K562 (cell line): ENCODE data around the gene CMTM8. TPM values are rescaled to one million over a fixed set of nuclear protein-coding genes. Genes with fewer than 3 reads are reported as not detected.

Experiments
- ATAC-seq: fragments of 200-7000 bp; cut with Tn5 transposase; 3 replicates; pipeline ENCODE4 v1.9.1; 2020; ENCODE audit warnings: moderate library complexity
- BruUV-seq: library from RNA; stranded (reverse); fragments of 400-500 nt; replicated peaks from 2 replicates; lab custom pipeline; 2021; lab: Mats Ljungman, UMichigan
- CTCF ChIA-PET: fragments of 300-600 bp; formaldehyde crosslinking; extraction: SDS; loops from one replicate; lab custom pipeline; 2021; ENCODE audit warnings: low intra/inter-chr PET ratio; lab: Yijun Ruan, JAX
- POLR2A ChIA-PET: fragments of 300-600, 350-650 bp; sonication (Branson Sonifier 250); formaldehyde crosslinking; extraction: SDS; loops from one replicate; lab custom pipeline; 2021; ENCODE audit warnings: antibody characterized with exemption, inconsistent platforms; lab: Yijun Ruan, JAX
- DNase-seq, 4 experiments: peaks; one replicate each; pipeline versions ENCODE4 v3.0.0 to v3.0.0-alpha.2; 2011 to 2018; ENCODE audit warnings: low spot score in 3 of 4, mixed read lengths in 3 of 4; ENCODE audit errors: extremely low read depth in 1 of 4
- FAIRE-seq: peaks from 2 replicates; lab custom pipeline; 2011; peaks lifted over from hg19 to GRCh38; lab: Jason Lieb, UNC
- H2AFZ ChIP-seq: 2 replicates; pipeline ENCODE4 v1.6.0; 2011; ENCODE audit warnings: low read depth, low read length, control low read depth, inconsistent platforms
- H3K27ac ChIP-seq: fragments of 200-600 bp; 3 replicates; pipeline ENCODE4 v1.8.0; 2011; ENCODE audit warnings: low read depth, mild to moderate bottlenecking, control low read depth, inconsistent platforms, low read length, moderate library complexity, mixed read lengths; ENCODE audit errors: extremely low read depth
- H3K27me3 ChIP-seq, 2 experiments: fragments of 300-600 bp in 1 of 2; 2 replicates in 1 of 2; 3 replicates in 1 of 2; pipeline versions ENCODE4 v1.6.0 to v1.8.0; 2011; ENCODE audit warnings: inconsistent platforms in 2 of 2, low read length in 2 of 2, mild to moderate bottlenecking in 1 of 2, mixed read lengths in 1 of 2, moderate library complexity in 1 of 2; ENCODE audit not compliant: control insufficient read depth in 2 of 2, insufficient read depth in 2 of 2
- H3K36me3 ChIP-seq: fragments of 300-600 bp; 3 replicates; pipeline ENCODE4 v1.8.0; 2011; ENCODE audit warnings: mild to moderate bottlenecking, low read length, inconsistent platforms; ENCODE audit not compliant: control insufficient read depth, insufficient read depth
- H3K4me1 ChIP-seq, 2 experiments: fragments of 200-600 bp in 1 of 2; replicated peaks in 1 of 2; 2 replicates in 1 of 2; 3 replicates in 1 of 2; pipeline versions ENCODE4 v1.5.1 to v1.8.0; 2011; ENCODE audit warnings: inconsistent platforms in 2 of 2, low read length in 2 of 2, mild to moderate bottlenecking in 1 of 2, mixed read lengths in 1 of 2, moderate library complexity in 1 of 2; ENCODE audit not compliant: control insufficient read depth in 2 of 2, insufficient read depth in 2 of 2
- H3K4me2 ChIP-seq: 2 replicates; pipeline ENCODE4 v1.6.1; 2011; ENCODE audit warnings: low read length, control low read depth, inconsistent platforms, mixed read lengths; ENCODE audit not compliant: insufficient read depth
- H3K4me3 ChIP-seq: fragments of 200-600 bp; sonication (generic), shearing (Covaris generic); 2 replicates; pipeline ENCODE4 v1.5.1; 2016; ENCODE audit warnings: control low read depth, inconsistent platforms
- H3K79me2 ChIP-seq: fragments of 200-600 bp; 3 replicates; pipeline ENCODE4 v1.8.0; 2011; ENCODE audit warnings: low read length, inconsistent platforms; ENCODE audit not compliant: control insufficient read depth, insufficient read depth
- H3K9ac ChIP-seq, 2 experiments: 2 replicates each; pipeline versions ENCODE4 v1.6.0 to v1.6.1; 2011; ENCODE audit warnings: low read depth in 2 of 2, low read length in 2 of 2, control low read depth in 1 of 2, inconsistent platforms in 1 of 2, mild to moderate bottlenecking in 1 of 2, mixed read lengths in 1 of 2; ENCODE audit not compliant: insufficient read depth in 1 of 2
- H3K9me1 ChIP-seq: one replicate; pipeline ENCODE4 v1.6.0; 2011; ENCODE audit warnings: inconsistent platforms, mild to moderate bottlenecking, low read length, moderate library complexity; ENCODE audit not compliant: control insufficient read depth, insufficient read depth
- H3K9me3 ChIP-seq: replicated peaks from 2 replicates; pipeline ENCODE4 v1.5.1; 2011; ENCODE audit warnings: low read depth, low read length, inconsistent platforms; ENCODE audit not compliant: control insufficient read depth, insufficient read depth
- H4K20me1 ChIP-seq: replicated peaks from 2 replicates; pipeline ENCODE4 v1.6.1; 2011; ENCODE audit warnings: low read length, inconsistent platforms, mixed read lengths; ENCODE audit not compliant: control insufficient read depth, insufficient read depth
- CREB3L1 ChIP-seq: fragments of 450-650 bp; IDR thresholded peaks from 2 replicates; pipeline ENCODE4 v1.6.1; 2014; ENCODE audit warnings: low read depth, mild to moderate bottlenecking, moderate library complexity, borderline replicate concordance
- GABPB1 ChIP-seq: sonication (generic); formaldehyde crosslinking; IDR thresholded peaks from 2 replicates; pipeline ENCODE4 v1.8.0; 2022; ENCODE audit warnings: mild to moderate bottlenecking, missing genetic modification reagents
- GTF2B ChIP-seq: IDR thresholded peaks from 2 replicates; pipeline ENCODE4 v1.6.1; 2011; ENCODE audit not compliant: insufficient read length; ENCODE audit errors: extremely low read depth
- MECOM ChIP-seq: fragments of 250-450 bp; sonication (Bioruptor Pico); IDR thresholded peaks from 2 replicates; pipeline ENCODE4 v1.8.0; 2022; ENCODE audit warnings: inconsistent platforms
- POLR3A ChIP-seq: IDR thresholded peaks from 2 replicates; pipeline ENCODE4 v1.6.1; 2011; ENCODE audit warnings: borderline replicate concordance, mild to moderate bottlenecking, moderate library complexity; ENCODE audit not compliant: insufficient read length, insufficient read depth; ENCODE audit errors: extremely low read depth
- RAD51 ChIP-seq: fragments of 450-650 bp; IDR thresholded peaks from 2 replicates; pipeline ENCODE4 v1.7.1; 2016; ENCODE audit warnings: low read depth, mild to moderate bottlenecking, borderline replicate concordance
- RFX5 ChIP-seq: IDR thresholded peaks from 2 replicates; pipeline ENCODE4 v1.6.1; 2011; ENCODE audit warnings: low read depth, mild to moderate bottlenecking, improper control_type of control experiment, low read length
- THRB ChIP-seq: fragments of 450-650 bp; formaldehyde crosslinking; conservative IDR thresholded peaks from 2 replicates; pipeline ENCODE4 v1.4.0; 2022; ENCODE audit warnings: mild to moderate bottlenecking, missing genetic modification characterization
- ZNF143 ChIP-seq: sonication (generic); formaldehyde crosslinking; IDR thresholded peaks from 2 replicates; pipeline ENCODE4 v1.9.0; 2022; ENCODE audit warnings: mild to moderate bottlenecking, missing genetic modification reagents
- ZSCAN32 ChIP-seq: fragments of 450-650 bp; formaldehyde crosslinking; IDR thresholded peaks from 2 replicates; pipeline ENCODE4 v1.4.0; 2020; ENCODE audit warnings: mild to moderate bottlenecking, moderate library complexity
- WGBS: fragments of 100-300 bp; shearing (Covaris generic); methylation state at CpG from one replicate; pipeline ENCODE4 v1.1.6; 2016; ENCODE audit warnings: low coverage, mixed read lengths; ENCODE audit not compliant: insufficient coverage; ENCODE audit errors: missing lambda C conversion rate; 5-methylcytosine and 5-hydroxymethylcytosine counted together
- in situ Hi-C: fragments of 300-500 bp; cut with MboI; formaldehyde crosslinking; loops from 4 replicates; pipeline ENCODE4 v1.15.0; 2018; ENCODE audit warnings: inconsistent platforms, mixed read lengths
- intact Hi-C: fragments of 100-400 bp; cut with micrococcal nuclease; formaldehyde crosslinking; loops from 2 replicates; pipeline ENCODE4 v1.14.2; 2022
- polyA plus RNA-seq, 8 experiments: library from polyadenylated mRNA; depleted of rRNA in 4 of 8; stranded (reverse) in 5 of 8; unstranded in 3 of 8; fragments of >200 nt; fragmentation: Nextera tagmentation in 2 of 8; fragmentation: Illumina TruSeq in 1 of 8; extraction: Ambion mirVana in 2 of 8; extraction: Trizol in 1 of 8; gene quantifications; 2 replicates each; pipeline versions ENCODE4 v1.2.1 to v1.2.3, GENCODE V29; 2011 to 2014; ENCODE audit warnings: inconsistent platforms in 1 of 8, missing spikeins in 1 of 8
- total RNA-seq, 7 experiments: library from RNA; depleted of rRNA in 6 of 7; stranded (reverse); fragments of >200 nt in 6 of 7; fragmentation: Illumina TruSeq in 2 of 7; extraction: Trizol in 2 of 7; gene quantifications; 2 replicates each; pipeline versions ENCODE4 v1.2.1 to v1.2.3, GENCODE V29; 2011 to 2021; ENCODE audit warnings: low replicate concordance in 1 of 7

Gene CMTM8
- total and polyA plus RNA-seq, 9 of the 15 experiments (the other 6 are each of a cell fraction or from before 2014, with no cell fraction given): not detected

- Histone ChIP-seq H3K4me3 (no peak overlapping the region; the same call in 1 of the 2 replicates), H3K36me3 (no peaks in the 10 kb centered on the region), H3K4me1 (peaks cover 0 to 12% of the 10 kb centered on the region in 2 experiments; a peak in 2 of 5 replicates), H2AFZ (0 out of 2 replicates have a peak overlapping the region, but pooled peaks have one; percentile 66), H3K79me2 (no peaks in the 10 kb centered on the region), H3K4me2 (no peak overlapping the region), H4K20me1 (no peaks in the 10 kb centered on the region), H3K9ac (peak overlapping the region in 1 of 2 experiments; percentile 79; a peak in 2 of 4 replicates), H3K9me1 (no peaks in the 10 kb centered on the region), H3K27me3 (peaks cover 28 to 43% of the 10 kb centered on the region in 2 experiments), H3K9me3 (no peaks in the 10 kb centered on the region), H3K27ac (no peak overlapping the region)
- 19% methylated on average over 15 of the region's 18 CpGs for WGBS
- ChIA-PET POLR2A (no interaction called here), CTCF (no interaction called here)
- no TSS peak for BruUV-seq
- FAIRE-seq (peak; percentile 32), ATAC-seq (peak; percentile 48), DNase-seq (no peak)
- no peak for TF ChIP-seq ZNF143 (CRISPR knock-in tag)
- intact Hi-C loops (no loop called here), in situ Hi-C loops (no loop called here)
Measured at GRCh38 chr3:32392536-32393302, 154.2 kb downstream of the CMTM8 start.

- H3K36me3 ChIP-seq: no peaks in the 10 kb centered on the region
- no peak overlapping the region for H3K4me3 ChIP-seq
- ChIA-PET POLR2A (no interaction called here), CTCF (no interaction called here)
- BruUV-seq: no TSS peak
- no peak overlapping the region for H3K4me2 ChIP-seq
- FAIRE-seq (no peak), DNase-seq (no peak), ATAC-seq (no peak)
- no peaks in the 10 kb centered on the region for H3K79me2 ChIP-seq
- in situ Hi-C loops (no loop called here), intact Hi-C loops (no loop called here)
- no peaks in the 10 kb centered on the region for H3K9me3 ChIP-seq
- H3K27ac ChIP-seq: no peak overlapping the region
- H2AFZ ChIP-seq: no peak overlapping the region
- peaks cover 30 to 45% of the 10 kb centered on the region in 2 experiments for H3K27me3 ChIP-seq
- no peak for TF ChIP-seq RFX5
- TF ChIP-seq GTF2B: no peak
- no peak for TF ChIP-seq CREB3L1
- TF ChIP-seq ZSCAN32 (CRISPR knock-in tag): no peak
- TF ChIP-seq MECOM (CRISPR knock-in tag): no peak
- no peak for TF ChIP-seq GABPB1 (CRISPR knock-in tag)
- TF ChIP-seq RAD51: no peak
- no peak for TF ChIP-seq THRB
- TF ChIP-seq POLR3A: no peak
- no peaks in the 10 kb centered on the region for H3K9me1 ChIP-seq
- H4K20me1 ChIP-seq: no peaks in the 10 kb centered on the region
- peaks cover 0 to 12% of the 10 kb centered on the region in 2 experiments; a peak in 2 of 5 replicates for H3K4me1 ChIP-seq
- H3K9ac ChIP-seq: no peak overlapping the region
- WGBS: 0% methylated on average over 2 of the region's 2 CpGs
Measured at GRCh38 chr3:32395496-32395895, 157.0 kb downstream of the CMTM8 start.
